Stimulated activated CD8-positive, alpha-beta memory T cell treated with anti-CD3 and anti-CD28 coated beads, Interleukin-2, amount 100 ng/mL, for 48 hours (primary cell): ENCODE data around the gene CCDC77.

Experiments used
- DNase-seq, 2 donors: peaks; one replicate each; pipeline ENCODE4 v3.0.0-alpha.2; 2020; ENCODE audit warnings: low read depth in 2 of 2

Gene CCDC77

DNA sequence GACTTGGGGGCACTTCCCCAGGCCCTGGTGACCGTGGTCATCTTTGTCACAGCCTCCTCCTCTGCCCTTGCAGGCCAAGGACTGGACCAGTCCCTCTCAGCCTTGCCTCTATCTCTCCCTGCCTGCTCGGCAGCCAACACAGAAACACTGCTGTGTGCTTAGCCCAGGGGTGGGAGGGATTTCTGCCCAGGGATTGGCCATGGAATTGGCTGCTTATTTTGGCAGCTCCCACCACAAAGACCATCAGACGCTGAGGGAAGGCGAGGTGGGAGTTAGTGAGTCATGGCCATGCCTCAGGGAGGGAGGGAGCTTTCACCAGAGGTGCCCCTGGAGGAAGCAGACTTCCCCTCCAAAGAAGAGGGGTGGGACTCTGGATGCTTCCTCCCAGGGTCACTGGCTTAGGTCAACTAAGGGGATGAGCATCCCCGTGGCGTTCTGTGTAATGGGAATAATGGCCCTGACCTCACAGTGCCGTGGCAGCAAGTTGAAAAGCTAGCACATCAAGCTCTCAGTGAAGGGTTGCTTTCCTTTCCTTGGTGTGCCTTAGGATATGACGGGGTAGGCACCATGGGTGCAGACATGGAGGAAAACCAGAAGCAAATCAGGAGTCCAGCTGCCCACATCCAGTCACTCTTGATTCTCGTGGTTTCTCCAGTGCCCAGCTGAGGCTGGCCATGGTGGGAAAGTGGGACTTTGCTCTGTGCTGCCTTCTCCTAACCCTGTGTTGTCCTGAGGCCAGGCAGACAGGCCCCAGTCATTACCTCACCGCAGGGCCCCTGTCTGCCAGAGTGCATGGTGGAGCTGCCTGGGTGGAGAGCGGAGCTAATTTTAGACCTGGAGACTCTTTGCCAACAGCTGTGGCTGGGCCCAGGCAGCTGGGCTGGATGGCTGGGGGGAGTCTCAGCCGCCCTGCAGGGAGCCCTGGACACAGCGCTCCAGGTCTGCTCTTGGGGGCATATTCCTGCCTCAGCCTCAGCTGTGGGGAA lies 79.7 kb downstream of the CCDC77 start:
- DNase-seq = no peak

GRCh38 chr12:482061-482460 lies 80.6 kb downstream of the CCDC77 start:
- DNase-seq = no peak

DNA sequence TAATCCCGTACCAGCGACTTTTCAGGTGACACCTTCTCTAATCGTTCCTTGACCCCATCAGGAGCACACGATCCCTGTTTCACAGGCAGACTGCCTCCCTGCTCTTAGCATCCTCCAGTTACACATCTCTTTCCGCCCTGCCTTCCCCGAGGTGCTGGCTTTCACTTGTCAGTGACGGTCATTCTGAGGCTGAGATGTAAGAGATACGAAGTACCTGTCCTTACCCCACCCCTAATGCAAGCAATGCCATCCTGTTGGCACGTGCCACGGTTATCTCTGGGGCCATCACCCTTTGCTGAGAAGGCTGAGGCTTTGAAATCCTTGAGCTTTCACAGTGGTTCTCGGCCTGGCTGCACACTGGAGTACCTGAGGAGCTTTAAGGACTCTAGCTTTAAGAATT lies 82.7 kb downstream of the CCDC77 start:
- DNase-seq = no peak

- no peak for DNase-seq
Observed at GRCh38 chr12:490260-490659, 88.8 kb downstream of the CCDC77 start.
